Caco-2 (cell line): ENCODE results near the gene FLOT1. TPM values are rescaled to one million over a fixed set of nuclear protein-coding genes. Genes with fewer than 3 reads are reported as not detected.

Experiments
- BruUV-seq: library from RNA; stranded (reverse); fragments of 400-500 nt; replicated peaks from 2 replicates; lab custom pipeline; 2021; lab: Mats Ljungman, UMichigan
- CTCF ChIA-PET: fragments of 300-600 bp; sonication (Branson Sonifier 250); formaldehyde crosslinking; loops from one replicate; lab custom pipeline; 2022; ENCODE audit warnings: antibody characterized with exemption; lab: Charles Lee
- POLR2A ChIA-PET: fragments of 300-600 bp; sonication (Branson Sonifier 250); formaldehyde crosslinking; loops from one replicate; lab custom pipeline; 2022; ENCODE audit warnings: antibody characterized with exemption; lab: Charles Lee
- DNase-seq, 2 experiments: peaks; one replicate each; pipeline versions ENCODE4 v3.0.0 to v3.0.0-alpha.2; 2020 to 2022
- H3K27me3 ChIP-seq: replicated peaks from 2 replicates; pipeline ENCODE4 v1.6.0; 2011; ENCODE audit warnings: low read length; ENCODE audit not compliant: control insufficient read depth, insufficient read depth
- H3K36me3 ChIP-seq: 2 replicates; pipeline ENCODE4 v1.5.1; 2011; ENCODE audit warnings: low read length; ENCODE audit not compliant: control insufficient read depth, insufficient read depth
- H3K4me1 ChIP-seq: fragments of 250-450 bp; sonication (Bioruptor Pico); 2 replicates; pipeline ENCODE4 v1.5.1; 2020; ENCODE audit warnings: mild to moderate bottlenecking
- H3K4me3 ChIP-seq: 2 replicates; pipeline ENCODE4 v1.5.1; 2011; ENCODE audit warnings: low read depth, mild to moderate bottlenecking, control low read depth, low read length
- H3K9me3 ChIP-seq: fragments of 250-450 bp; sonication (Bioruptor Pico); 2 replicates; pipeline ENCODE4 v1.5.1; 2020; ENCODE audit warnings: mild to moderate bottlenecking, moderate library complexity
- H3K27ac Mint-ChIP-seq: one replicate; pipeline ENCODE4 v1.8.0; 2022; ENCODE audit warnings: mixed read lengths; ENCODE audit not compliant: unreplicated experiment
- H3K27me3 Mint-ChIP-seq: one replicate; pipeline ENCODE4 v1.8.0; 2022; ENCODE audit warnings: mixed read lengths; ENCODE audit not compliant: insufficient read depth, unreplicated experiment
- H3K36me3 Mint-ChIP-seq: one replicate; pipeline ENCODE4 v1.8.0; 2022; ENCODE audit warnings: mild to moderate bottlenecking, mixed read lengths; ENCODE audit not compliant: insufficient read depth, unreplicated experiment
- H3K4me1 Mint-ChIP-seq: one replicate; pipeline ENCODE4 v1.8.0; 2022; ENCODE audit warnings: low read depth, mixed read lengths; ENCODE audit not compliant: unreplicated experiment
- H3K4me3 Mint-ChIP-seq: one replicate; pipeline ENCODE4 v1.8.0; 2022; ENCODE audit warnings: mild to moderate bottlenecking, moderate library complexity, mixed read lengths; ENCODE audit not compliant: unreplicated experiment
- H3K9me3 Mint-ChIP-seq: one replicate; pipeline ENCODE4 v1.8.0; 2022; ENCODE audit warnings: mixed read lengths; ENCODE audit not compliant: unreplicated experiment
- CTCF ChIP-seq, 2 experiments: fragments of 200-600 bp in 1 of 2; IDR thresholded peaks; 1 replicate in 1 of 2; 2 replicates in 1 of 2; pipeline versions ENCODE4 v1.5.1 to v1.8.0; 2011 to 2022; ENCODE audit warnings: antibody characterized with exemption in 1 of 2, control low read depth in 1 of 2, inconsistent platforms in 1 of 2, low read depth in 1 of 2, low read length in 1 of 2, mild to moderate bottlenecking in 1 of 2, moderate library complexity in 1 of 2; ENCODE audit not compliant: insufficient read depth in 1 of 2, severe bottlenecking in 1 of 2, unreplicated experiment in 1 of 2
- intact Hi-C: fragments of 100-400 bp; cut with micrococcal nuclease; formaldehyde crosslinking; loops from one replicate; pipeline ENCODE4 v1.10.0; 2022; ENCODE audit not compliant: unreplicated experiment
- total RNA-seq: library from RNA; stranded (reverse); gene quantifications from 2 replicates; pipeline ENCODE4 v1.2.3, GENCODE V29; 2022

Gene FLOT1
- total RNA-seq, 1 experiment from 2014 or later, result 113 TPM

DNA sequence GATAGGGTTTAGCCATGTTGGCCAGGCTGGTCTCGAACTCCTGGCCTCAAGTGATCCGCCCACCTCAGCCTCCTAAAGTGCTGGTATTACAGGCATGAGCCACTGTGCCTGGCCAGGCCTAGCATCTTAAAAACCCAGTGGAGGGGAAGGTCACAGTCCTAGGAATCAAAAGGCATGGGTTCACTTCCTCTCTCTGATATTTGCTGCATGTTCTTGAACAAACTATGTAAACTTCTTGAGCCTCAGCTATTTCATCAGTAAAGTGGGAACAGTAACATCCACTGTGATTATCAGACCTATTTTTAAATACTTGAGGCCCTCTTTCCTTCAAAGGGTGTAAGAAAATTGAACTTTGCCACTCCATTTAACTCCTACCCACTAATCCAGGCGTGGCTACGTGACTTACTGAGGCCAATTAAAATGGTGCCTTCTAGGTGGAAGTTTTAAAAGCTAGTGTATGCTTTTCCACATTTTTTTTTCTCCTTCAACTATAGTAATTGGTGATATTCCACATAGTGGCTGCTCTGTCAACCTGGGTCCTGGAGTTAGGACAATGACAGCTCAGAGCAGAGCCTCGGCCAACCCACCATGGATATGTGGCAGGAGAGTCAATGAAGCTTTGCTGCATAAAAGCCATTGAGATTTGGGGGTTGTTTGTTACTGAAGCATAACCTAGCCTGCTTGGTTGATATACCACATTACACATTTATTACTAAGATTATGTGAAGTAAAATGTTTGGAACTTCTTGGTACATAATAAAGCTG is 34.1 kb upstream of the FLOT1 start:
- peaks cover 7% of the 10 kb centered on the region for H3K4me1 Mint-ChIP-seq
- no peaks in the 10 kb centered on the region for H3K36me3 Mint-ChIP-seq
- peaks cover 19% of the 10 kb centered on the region for H3K9me3 Mint-ChIP-seq
- intact Hi-C loops, result no loop called here
- peaks cover 11% of the 10 kb centered on the region for H3K4me1 ChIP-seq
- H3K9me3 ChIP-seq, result no peaks in the 10 kb centered on the region
- POLR2A ChIA-PET, result no interaction called here
- H3K27me3 Mint-ChIP-seq, result no peaks in the 10 kb centered on the region
- no TSS peak for BruUV-seq
- CTCF ChIA-PET, result no interaction called here
- H3K36me3 ChIP-seq, result no peaks in the 10 kb centered on the region
- no peaks in the 10 kb centered on the region for H3K27me3 ChIP-seq
- no peak for TF ChIP-seq CTCF (IDR thresholded peaks at IDR 0.05; ENCODE audit: insufficient read depth in 1 of 2, low read depth in 1 of 2, low read length in 1 of 2, severe bottlenecking in 1 of 2, unreplicated experiment in 1 of 2)
- H3K4me3 Mint-ChIP-seq, result no peak overlapping the region
- H3K27ac Mint-ChIP-seq, result no peak overlapping the region
- no peak overlapping the region for H3K4me3 ChIP-seq
- no peak for DNase-seq

DNA sequence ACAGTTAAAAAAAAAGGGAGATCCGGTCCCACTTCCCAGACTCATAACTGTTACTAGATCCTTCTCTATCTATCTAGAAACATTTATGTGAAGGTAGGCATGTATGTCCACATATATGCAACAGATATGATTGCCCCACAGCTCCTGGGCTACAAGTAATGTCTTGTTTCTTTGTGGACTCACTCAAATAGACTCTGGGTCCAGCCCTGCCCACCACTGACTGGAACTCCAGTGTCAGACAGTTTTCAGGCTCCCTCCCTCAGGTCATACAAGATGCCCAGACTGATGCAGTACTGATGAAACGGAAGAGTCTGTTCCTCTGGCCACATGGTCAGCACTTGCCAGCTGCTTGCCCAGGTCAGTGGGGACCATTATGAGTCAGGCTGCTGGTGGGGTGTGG is 32.6 kb upstream of the FLOT1 start:
- no peaks in the 10 kb centered on the region for H3K27me3 ChIP-seq
- no peaks in the 10 kb centered on the region for H3K9me3 ChIP-seq
- peaks cover 19% of the 10 kb centered on the region for H3K4me1 ChIP-seq
- CTCF ChIA-PET, result no interaction called here
- DNase-seq, result no peak
- H3K4me3 Mint-ChIP-seq, result no peak overlapping the region
- TF ChIP-seq CTCF (IDR thresholded peaks at IDR 0.05; ENCODE audit: insufficient read depth in 1 of 2, low read depth in 1 of 2, low read length in 1 of 2, severe bottlenecking in 1 of 2, unreplicated experiment in 1 of 2), result no peak
- intact Hi-C loops, result no loop called here
- H3K4me3 ChIP-seq, result no peak overlapping the region
- peaks cover 12% of the 10 kb centered on the region for H3K9me3 Mint-ChIP-seq
- BruUV-seq, result no TSS peak
- H3K27ac Mint-ChIP-seq, result no peak overlapping the region
- POLR2A ChIA-PET, result no interaction called here
- no peaks in the 10 kb centered on the region for H3K27me3 Mint-ChIP-seq
- no peaks in the 10 kb centered on the region for H3K36me3 ChIP-seq
- no peaks in the 10 kb centered on the region for H3K36me3 Mint-ChIP-seq
- H3K4me1 Mint-ChIP-seq, result peaks cover 16% of the 10 kb centered on the region

DNA sequence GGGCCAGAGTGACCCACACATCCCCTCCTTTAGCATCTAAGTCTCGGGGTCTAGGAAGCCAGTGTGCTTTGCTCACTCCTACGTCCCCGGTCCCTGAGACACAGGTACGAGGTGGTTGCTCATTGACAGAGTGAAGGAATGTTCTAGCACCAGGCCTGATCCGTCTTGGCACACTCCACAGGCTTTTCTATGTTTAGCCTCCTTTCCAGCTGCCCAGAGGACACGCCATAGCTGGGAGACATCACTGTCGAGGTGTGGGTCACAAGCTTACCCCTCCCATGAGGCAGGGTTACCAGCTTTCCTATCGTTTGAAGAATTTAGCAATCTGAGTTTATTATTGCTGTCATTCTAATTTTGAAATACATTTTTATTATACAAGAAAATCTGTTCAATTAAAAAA is 32.2 kb upstream of the FLOT1 start:
- Mint-ChIP-seq H3K4me3 (no peak overlapping the region), H3K27ac (no peak overlapping the region), H3K4me1 (peaks cover 20% of the 10 kb centered on the region), H3K36me3 (peaks cover 2% of the 10 kb centered on the region), H3K9me3 (peaks cover 9% of the 10 kb centered on the region), H3K27me3 (no peaks in the 10 kb centered on the region)
- Histone ChIP-seq H3K4me1 (peaks cover 23% of the 10 kb centered on the region), H3K27me3 (no peaks in the 10 kb centered on the region), H3K4me3 (no peak overlapping the region), H3K9me3 (no peaks in the 10 kb centered on the region), H3K36me3 (no peaks in the 10 kb centered on the region)
- CTCF ChIA-PET, result no interaction called here
- intact Hi-C loops, result no loop called here
- POLR2A ChIA-PET, result no interaction called here
- BruUV-seq, result no TSS peak
- no peak for DNase-seq
- no peak for TF ChIP-seq CTCF (IDR thresholded peaks at IDR 0.05; ENCODE audit: insufficient read depth in 1 of 2, low read depth in 1 of 2, low read length in 1 of 2, severe bottlenecking in 1 of 2, unreplicated experiment in 1 of 2)
